OCI-LY7 (cell line): ENCODE results near the gene SHISA5.
"Not testable (repeated sequence)": the region's sequence is repeated elsewhere in the genome, so short reads cannot be mapped to it uniquely, and the experiment has no call there.

Experiments
- CTCF ChIP-seq: fragments of 200-600 bp; sonication (generic); conservative IDR thresholded peaks from 2 replicates; pipeline ENCODE4 v1.5.1; 2014; ENCODE audit warnings: mild to moderate bottlenecking, antibody characterized with exemption, low read length, moderate library complexity, mixed read lengths
- EZH2phosphoT487 ChIP-seq: fragments of 200-600 bp; sonication (generic); IDR thresholded peaks from 2 replicates; pipeline ENCODE4 v1.6.1; 2018; ENCODE audit warnings: low read depth, borderline replicate concordance, mild to moderate bottlenecking, mixed run types, antibody characterized with exemption, low read length, moderate library complexity, mixed read lengths

DNA sequence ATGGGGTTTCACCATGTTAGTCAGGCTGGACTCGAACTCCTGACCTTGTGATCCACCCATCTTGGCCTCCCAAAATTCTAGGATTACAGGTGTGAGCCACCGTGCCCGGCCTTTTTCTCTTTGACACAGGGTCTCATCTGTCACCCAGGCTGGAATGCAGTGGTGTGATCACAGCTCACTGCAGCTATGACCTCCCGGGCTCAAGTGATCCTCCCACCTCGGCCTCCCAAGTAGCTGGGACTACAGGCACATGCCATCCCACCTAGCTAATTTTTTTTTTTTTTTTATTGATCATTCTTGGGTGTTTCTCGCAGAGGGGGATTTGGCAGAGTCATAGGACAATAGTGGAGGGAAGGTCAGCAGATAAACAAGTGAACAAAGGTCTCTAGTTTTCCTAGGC, 21.2 kb downstream of the SHISA5 start:
- TF ChIP-seq CTCF, EZH2phosphoT487: not testable (repeated sequence)
